Keratinocyte (primary cell): ENCODE results near the gene EPB41.

Source experiments
- EZH2 ChIP-seq: IDR thresholded peaks from one replicate; pipeline ENCODE4 v1.6.1; 2012; ENCODE audit warnings: inconsistent platforms, mild to moderate bottlenecking, low read length, moderate library complexity
- TF ChIP-seq, protein P1 (sequence below), 3 experiments: IDR thresholded peaks in 1 of 3; conservative IDR thresholded peaks in 1 of 3; optimal IDR thresholded peaks in 1 of 3; 2 replicates in 2 of 3; 3 replicates in 1 of 3; pipeline versions ENCODE3 to v1.5.1; 2011; ENCODE audit warnings: low read length in 3 of 3, mild to moderate bottlenecking in 3 of 3, moderate library complexity in 2 of 3, control low read depth in 1 of 3, inconsistent platforms in 1 of 3; ENCODE audit not compliant: insufficient read depth in 2 of 3; ENCODE audit errors: extremely low read depth in 1 of 3

DNA sequence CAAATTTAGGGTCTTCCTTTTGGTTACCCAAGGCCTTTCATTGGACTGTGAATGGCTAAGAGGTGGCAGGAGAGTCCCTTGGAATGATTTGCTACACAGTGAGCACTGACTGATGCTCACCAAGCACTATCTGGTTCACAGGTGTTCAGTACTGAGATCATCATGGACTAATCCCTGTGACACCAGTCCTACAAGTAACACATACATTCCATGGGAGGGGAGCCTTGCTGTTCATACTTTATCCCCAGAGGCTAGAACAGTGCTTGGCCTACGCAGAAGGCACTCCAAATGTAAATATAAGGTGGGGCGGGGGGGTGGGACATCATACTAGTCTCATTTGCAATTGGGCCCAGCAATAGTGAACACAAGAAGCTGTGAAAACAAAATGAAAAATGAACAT lies 229.8 kb downstream of the EPB41 start:
- TF ChIP-seq, protein P1, sequence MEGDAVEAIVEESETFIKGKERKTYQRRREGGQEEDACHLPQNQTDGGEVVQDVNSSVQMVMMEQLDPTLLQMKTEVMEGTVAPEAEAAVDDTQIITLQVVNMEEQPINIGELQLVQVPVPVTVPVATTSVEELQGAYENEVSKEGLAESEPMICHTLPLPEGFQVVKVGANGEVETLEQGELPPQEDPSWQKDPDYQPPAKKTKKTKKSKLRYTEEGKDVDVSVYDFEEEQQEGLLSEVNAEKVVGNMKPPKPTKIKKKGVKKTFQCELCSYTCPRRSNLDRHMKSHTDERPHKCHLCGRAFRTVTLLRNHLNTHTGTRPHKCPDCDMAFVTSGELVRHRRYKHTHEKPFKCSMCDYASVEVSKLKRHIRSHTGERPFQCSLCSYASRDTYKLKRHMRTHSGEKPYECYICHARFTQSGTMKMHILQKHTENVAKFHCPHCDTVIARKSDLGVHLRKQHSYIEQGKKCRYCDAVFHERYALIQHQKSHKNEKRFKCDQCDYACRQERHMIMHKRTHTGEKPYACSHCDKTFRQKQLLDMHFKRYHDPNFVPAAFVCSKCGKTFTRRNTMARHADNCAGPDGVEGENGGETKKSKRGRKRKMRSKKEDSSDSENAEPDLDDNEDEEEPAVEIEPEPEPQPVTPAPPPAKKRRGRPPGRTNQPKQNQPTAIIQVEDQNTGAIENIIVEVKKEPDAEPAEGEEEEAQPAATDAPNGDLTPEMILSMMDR (optimal IDR thresholded peaks at IDR 0.05 in 1 of 3, IDR thresholded peaks at IDR 0.05 in 1 of 3, conservative IDR thresholded peaks at IDR 0.05 in 1 of 3; ENCODE audit: extremely low read depth in 1 of 3, insufficient read depth in 2 of 3, low read length in 3 of 3), result no peak
- TF ChIP-seq EZH2, result no peak
